Measurements from ENCODE around the gene TGFBR2.

DNA sequence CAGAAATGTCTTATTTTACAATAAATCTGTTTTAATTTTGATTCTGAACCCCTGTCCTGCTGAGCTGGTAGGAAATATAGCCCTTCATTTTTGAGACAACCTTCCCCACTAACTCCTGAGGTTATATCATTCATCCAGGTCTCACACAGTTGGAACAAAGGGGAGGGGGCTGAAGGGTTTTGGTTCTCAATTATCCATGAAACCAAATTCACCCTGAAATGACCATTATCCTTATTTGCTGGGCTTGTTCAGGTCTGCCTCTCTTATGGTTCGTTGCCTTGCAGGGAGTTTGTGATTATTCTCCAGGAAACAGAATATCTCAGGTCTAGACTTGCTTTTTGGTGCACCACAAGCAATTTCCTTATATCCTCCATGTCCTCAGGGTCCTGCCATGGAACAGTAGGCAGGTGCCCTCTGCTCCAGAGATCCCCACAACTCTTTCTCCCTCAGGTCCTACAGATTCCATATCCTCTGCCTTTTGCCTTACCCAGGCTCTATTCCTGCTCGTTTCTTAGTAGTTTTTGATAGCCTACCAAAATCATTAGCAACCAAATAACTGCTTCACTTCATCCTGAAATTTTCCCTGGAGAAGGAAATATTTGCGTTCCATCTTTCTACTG, 94.4 kb downstream of the TGFBR2 start:
- TF ChIP-seq EZH2 (IDR thresholded peaks at IDR 0.05; ENCODE audit: insufficient read depth, poor library complexity, severe bottlenecking) (no peak), EZH2phosphoT487 (IDR thresholded peaks at IDR 0.05; ENCODE audit: insufficient read depth, low read depth) (no peak)
